CD4-positive, alpha-beta T cell treated with Interleukin-4 for 1 hour (primary cell): ENCODE data around the gene SCNN1A.

ENCODE experiments used
- DNase-seq, 2 donors: peaks; one replicate each; pipeline ENCODE4 v3.0.0-alpha.2; 2020 to 2022

Gene SCNN1A

GRCh38 chr12:6375269-6376078 is at the start of gene SCNN1A:
SCNN1A (minus strand) TSS chr12:6375563; CDS start chr12:6374783, 780 bp downstream.
- DNase-seq: no peak

- DNase-seq: no peak
These were observed 49.5 kb upstream of the SCNN1A start for GRCh38 chr12:6424866-6425265.

GRCh38 chr12:6424008-6424347 is 48.6 kb upstream of the SCNN1A start:
- DNase-seq: no peak

- DNase-seq: peak; percentile 87 to 88
These were observed 48.1 kb upstream of the SCNN1A start for GRCh38 chr12:6423267-6424007.

- DNase-seq: no peak
These were observed 45.0 kb upstream of the SCNN1A start for GRCh38 chr12:6420364-6420763.

- DNase-seq: no peak
These were observed 43.4 kb upstream of the SCNN1A start for GRCh38 chr12:6418796-6419195.

- peak in 1 of 2 donors; percentile 27 for DNase-seq
These were observed 41.2 kb upstream of the SCNN1A start for GRCh38 chr12:6416596-6416995.

- no peak for DNase-seq
These were observed 32.0 kb upstream of the SCNN1A start for GRCh38 chr12:6407236-6407954.

GRCh38 chr12:6405963-6406362 is 30.6 kb upstream of the SCNN1A start:
- no peak for DNase-seq

- DNase-seq: no peak
These were observed 29.0 kb upstream of the SCNN1A start for GRCh38 chr12:6404390-6404789.

- no peak for DNase-seq
These were observed 24.7 kb upstream of the SCNN1A start for GRCh38 chr12:6399884-6400644.

GRCh38 chr12:6396031-6396430 is 20.7 kb upstream of the SCNN1A start:
- DNase-seq: no peak

GRCh38 chr12:6394398-6394797 is 19.0 kb upstream of the SCNN1A start:
- no peak for DNase-seq

- no peak for DNase-seq
These were observed 17.7 kb upstream of the SCNN1A start for GRCh38 chr12:6393109-6393508.

GRCh38 chr12:6392504-6392903 is 17.1 kb upstream of the SCNN1A start:
- DNase-seq: no peak

GRCh38 chr12:6391013-6391412 is 15.7 kb upstream of the SCNN1A start:
- DNase-seq: no peak

- DNase-seq: no peak
These were observed 14.9 kb upstream of the SCNN1A start for GRCh38 chr12:6390084-6390799.

GRCh38 chr12:6387541-6387940 is 12.2 kb upstream of the SCNN1A start:
- DNase-seq: no peak

GRCh38 chr12:6386491-6386890 is 11.1 kb upstream of the SCNN1A start:
- no peak for DNase-seq

- no peak for DNase-seq
These were observed 10.7 kb upstream of the SCNN1A start for GRCh38 chr12:6386038-6386437.

GRCh38 chr12:6384499-6385436 is 9.4 kb upstream of the SCNN1A start:
- no peak for DNase-seq
